Measurements from ENCODE around the gene SLC26A11. TPM values are rescaled to one million over a fixed set of nuclear protein-coding genes. Genes with fewer than 3 reads are reported as not detected.

SLC26A11 gene
- total and polyA plus RNA-seq, 2 donors from 2014 or later = 11.3 to 24.5 TPM

GRCh38 chr17:80279895-80280294, 59.7 kb downstream of the SLC26A11 start:
- H3K27me3 ChIP-seq (ENCODE audit: control insufficient read depth, insufficient read depth, low read length) = no peaks in the 10 kb centered on the region
- DNase-seq = peak in 2 of 5 donors; percentile 61 to 86
- no peak for FAIRE-seq
- no peak for TF ChIP-seq CTCF (IDR thresholded peaks at IDR 0.05; ENCODE audit: borderline replicate concordance, extremely low read depth, insufficient read depth)
- H3K9ac ChIP-seq (ENCODE audit: low read length in 3 of 3) = no peak overlapping the region
- H3K4me3 ChIP-seq (ENCODE audit: low read length in 3 of 3) = no peak overlapping the region
- no peaks in the 10 kb centered on the region for H3K9me3 ChIP-seq (ENCODE audit: control insufficient read depth in 2 of 3, insufficient read depth in 1 of 3, low read length in 3 of 3)
- H3K27ac ChIP-seq (ENCODE audit: low read depth in 2 of 2, low read length in 2 of 2) = no peak overlapping the region
- intact Hi-C loops (cut with DNase I) = no loop called here
- peaks cover 0 to 4% (median 0%) of the 10 kb centered on the region in 3 donors for H3K4me1 ChIP-seq (ENCODE audit: control insufficient read depth in 2 of 3, insufficient read depth in 2 of 3, low read depth in 1 of 3, low read length in 3 of 3)
- H3K36me3 ChIP-seq (ENCODE audit: control insufficient read depth in 2 of 3, insufficient read depth in 3 of 3, low read length in 3 of 3) = peaks cover 0 to 10% (median 4%) of the 10 kb centered on the region in 3 donors

DNA sequence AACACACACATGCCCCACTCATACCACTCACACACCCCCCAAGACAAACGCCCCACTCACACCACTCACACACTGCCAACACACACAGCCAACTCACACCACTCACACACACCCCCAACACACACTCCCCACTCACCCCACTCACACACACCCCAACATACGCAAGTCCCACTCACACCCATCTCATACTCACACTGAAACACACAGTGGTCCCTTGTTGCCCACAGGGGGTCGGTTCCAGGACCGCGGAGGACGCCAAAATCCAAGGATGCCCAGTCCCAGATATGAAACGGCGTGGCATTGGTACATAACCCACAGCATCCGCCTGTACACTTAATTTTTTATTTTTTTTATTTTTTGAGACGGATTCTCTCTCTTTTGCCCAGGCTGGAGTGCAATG, 61.3 kb downstream of the SLC26A11 start:
- FAIRE-seq (no peak), DNase-seq (peak in 1 of 5 donors; percentile 10)
- H3K4me1 ChIP-seq (ENCODE audit: control insufficient read depth in 2 of 3, insufficient read depth in 2 of 3, low read depth in 1 of 3, low read length in 3 of 3) = peaks cover 0 to 4% (median 0%) of the 10 kb centered on the region in 3 donors
- H3K9me3 ChIP-seq (ENCODE audit: control insufficient read depth in 2 of 3, insufficient read depth in 1 of 3, low read length in 3 of 3) = no peaks in the 10 kb centered on the region
- H3K36me3 ChIP-seq (ENCODE audit: control insufficient read depth in 2 of 3, insufficient read depth in 3 of 3, low read length in 3 of 3) = peaks cover 0 to 12% (median 6%) of the 10 kb centered on the region in 3 donors
- H3K4me3 ChIP-seq (ENCODE audit: low read length in 3 of 3) = no peak overlapping the region
- no peak for TF ChIP-seq CTCF (IDR thresholded peaks at IDR 0.05; ENCODE audit: borderline replicate concordance, extremely low read depth, insufficient read depth)
- H3K27me3 ChIP-seq (ENCODE audit: control insufficient read depth, insufficient read depth, low read length) = no peaks in the 10 kb centered on the region
- no peak overlapping the region for H3K27ac ChIP-seq (ENCODE audit: low read depth in 2 of 2, low read length in 2 of 2)
- intact Hi-C loops (cut with DNase I) = no loop called here
- H3K9ac ChIP-seq (ENCODE audit: low read length in 3 of 3) = no peak overlapping the region

GRCh38 chr17:80283116-80283852, 63.1 kb downstream of the SLC26A11 start:
- no peak overlapping the region for H3K4me3 ChIP-seq (ENCODE audit: low read length in 3 of 3)
- no peaks in the 10 kb centered on the region for H3K9me3 ChIP-seq (ENCODE audit: control insufficient read depth in 2 of 3, insufficient read depth in 1 of 3, low read length in 3 of 3)
- TF ChIP-seq CTCF (IDR thresholded peaks at IDR 0.05; ENCODE audit: borderline replicate concordance, extremely low read depth, insufficient read depth) = no peak
- H3K9ac ChIP-seq (ENCODE audit: low read length in 3 of 3) = no peak overlapping the region
- intact Hi-C loops (cut with DNase I) = no loop called here
- no peak overlapping the region for H3K27ac ChIP-seq (ENCODE audit: low read depth in 2 of 2, low read length in 2 of 2)
- peak in 1 of 5 donors; percentile 52 for DNase-seq
- no peaks in the 10 kb centered on the region for H3K27me3 ChIP-seq (ENCODE audit: control insufficient read depth, insufficient read depth, low read length)
- H3K36me3 ChIP-seq (ENCODE audit: control insufficient read depth in 2 of 3, insufficient read depth in 3 of 3, low read length in 3 of 3) = peaks cover 0 to 18% (median 6%) of the 10 kb centered on the region in 3 donors
- H3K4me1 ChIP-seq (ENCODE audit: control insufficient read depth in 2 of 3, insufficient read depth in 2 of 3, low read depth in 1 of 3, low read length in 3 of 3) = peaks cover 0 to 2% (median 0%) of the 10 kb centered on the region in 3 donors
- FAIRE-seq = no peak

Data from kidney (tissue), 14 donors.